ENCODE data around the gene GFOD2. TPM values are rescaled to one million over a fixed set of nuclear protein-coding genes. Genes with fewer than 3 reads are reported as not detected.

Gene GFOD2
- total RNA-seq, 6 experiments from 2014 or later, result 14.4 to 19.4 (median 16.9) TPM

- H3K27ac Mint-ChIP-seq, result no peak overlapping the region
These were observed 70.2 kb downstream of the GFOD2 start for GRCh38 chr16:67648764-67649407.

DNA sequence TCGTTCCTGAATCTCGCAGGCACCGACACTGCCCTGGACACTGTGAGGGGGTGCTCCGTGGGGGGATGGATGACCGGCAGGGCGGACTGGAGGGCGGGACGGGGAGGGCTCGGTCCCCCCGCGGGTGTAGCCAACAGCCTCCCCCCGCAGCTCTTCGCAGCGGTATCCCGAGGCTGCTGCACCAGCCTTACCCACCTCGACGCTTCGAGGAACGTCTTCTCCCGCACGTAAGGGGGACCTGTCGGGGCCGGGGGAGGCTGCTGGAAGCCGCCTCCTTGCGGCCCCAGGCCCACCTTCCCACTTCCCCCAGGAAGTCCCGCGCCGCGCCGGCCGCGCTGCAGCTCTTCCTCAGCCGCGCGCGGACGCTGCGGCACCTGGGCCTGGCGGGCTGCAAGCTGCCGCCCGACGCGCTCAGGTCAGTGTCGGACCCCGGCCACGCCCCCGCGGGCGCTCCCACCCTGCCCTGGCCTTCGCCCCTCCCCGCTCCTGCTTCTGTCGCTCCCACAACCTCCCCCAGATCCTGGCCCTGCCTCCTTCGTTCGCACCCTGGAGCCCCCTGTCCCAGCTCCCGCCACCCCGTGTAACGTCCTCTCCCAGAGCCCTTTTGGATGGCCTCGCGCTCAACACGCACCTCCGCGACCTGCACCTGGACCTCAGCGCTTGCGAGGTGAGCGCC, 70.9 kb downstream of the GFOD2 start:
- no peak overlapping the region for H3K27ac Mint-ChIP-seq
- no peaks in the 10 kb centered on the region for H3K9me3 Mint-ChIP-seq
- DNase-seq, result no peak
- no peaks in the 10 kb centered on the region for H3K4me1 Mint-ChIP-seq (ENCODE audit: low read depth)
- H3K4me3 Mint-ChIP-seq, result no peak overlapping the region
- no peak for TF ChIP-seq CTCF (IDR thresholded peaks at IDR 0.05)
- peaks cover 46% of the 10 kb centered on the region for H3K27me3 Mint-ChIP-seq (ENCODE audit: insufficient read depth)
- H3K36me3 Mint-ChIP-seq (ENCODE audit: low read depth), result no peaks in the 10 kb centered on the region

More at GRCh38 chr16:67648764-67649407, 70.2 kb downstream of the GFOD2 start:
- Mint-ChIP-seq H3K36me3 (ENCODE audit: low read depth) (no peaks in the 10 kb centered on the region), H3K4me1 (ENCODE audit: low read depth) (no peaks in the 10 kb centered on the region), H3K4me3 (no peak overlapping the region), H3K27me3 (ENCODE audit: insufficient read depth) (peaks cover 45% of the 10 kb centered on the region), H3K9me3 (no peaks in the 10 kb centered on the region)
- no peak for DNase-seq
- TF ChIP-seq CTCF (IDR thresholded peaks at IDR 0.05), result no peak

- peaks cover 46% of the 10 kb centered on the region for H3K27me3 Mint-ChIP-seq (ENCODE audit: insufficient read depth)
- no peaks in the 10 kb centered on the region for H3K36me3 Mint-ChIP-seq (ENCODE audit: low read depth)
These were observed 71.4 kb downstream of the GFOD2 start for GRCh38 chr16:67647681-67648080.

DNA sequence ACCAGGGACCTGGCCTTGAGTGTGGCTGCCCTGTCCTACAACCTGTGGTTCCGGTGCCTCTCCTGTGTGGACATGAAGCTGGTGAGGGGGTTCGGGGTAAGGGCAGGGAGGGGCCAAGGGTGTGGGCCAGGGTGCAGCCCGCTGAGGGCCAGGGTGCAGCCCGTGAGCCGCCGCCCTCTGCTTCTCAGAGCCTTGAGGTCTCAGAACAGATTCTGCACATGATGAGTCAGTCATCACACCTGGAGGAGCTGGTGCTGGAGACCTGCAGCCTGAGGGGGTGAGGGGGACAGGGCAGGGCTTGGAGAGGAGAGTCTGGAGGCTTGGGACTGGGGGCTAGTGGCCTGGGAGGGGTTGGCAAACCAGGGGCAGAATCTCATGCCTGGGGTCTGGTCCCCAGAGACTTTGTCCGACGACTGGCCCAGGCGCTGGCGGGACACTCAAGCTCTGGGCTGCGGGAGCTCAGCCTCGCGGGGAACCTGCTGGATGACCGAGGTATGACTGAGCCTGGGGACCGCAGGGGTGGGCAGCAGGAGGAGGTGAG, 71.9 kb downstream of the GFOD2 start:
- Mint-ChIP-seq H3K36me3 (ENCODE audit: low read depth) (no peaks in the 10 kb centered on the region), H3K9me3 (no peaks in the 10 kb centered on the region), H3K4me1 (ENCODE audit: low read depth) (peaks cover 2% of the 10 kb centered on the region; the same call in 1 of the 2 replicates), H3K27ac (no peak overlapping the region), H3K4me3 (no peak overlapping the region), H3K27me3 (ENCODE audit: insufficient read depth) (peaks cover 45% of the 10 kb centered on the region)
- DNase-seq, result no peak
- TF ChIP-seq CTCF (IDR thresholded peaks at IDR 0.05), result no peak

More at GRCh38 chr16:67647681-67648080, 71.4 kb downstream of the GFOD2 start:
- H3K27ac Mint-ChIP-seq, result no peak overlapping the region
- H3K9me3 Mint-ChIP-seq, result no peaks in the 10 kb centered on the region
- no peak for DNase-seq
- H3K4me1 Mint-ChIP-seq (ENCODE audit: low read depth), result no peaks in the 10 kb centered on the region
- TF ChIP-seq CTCF (IDR thresholded peaks at IDR 0.05), result no peak
- no peak overlapping the region for H3K4me3 Mint-ChIP-seq

DNA sequence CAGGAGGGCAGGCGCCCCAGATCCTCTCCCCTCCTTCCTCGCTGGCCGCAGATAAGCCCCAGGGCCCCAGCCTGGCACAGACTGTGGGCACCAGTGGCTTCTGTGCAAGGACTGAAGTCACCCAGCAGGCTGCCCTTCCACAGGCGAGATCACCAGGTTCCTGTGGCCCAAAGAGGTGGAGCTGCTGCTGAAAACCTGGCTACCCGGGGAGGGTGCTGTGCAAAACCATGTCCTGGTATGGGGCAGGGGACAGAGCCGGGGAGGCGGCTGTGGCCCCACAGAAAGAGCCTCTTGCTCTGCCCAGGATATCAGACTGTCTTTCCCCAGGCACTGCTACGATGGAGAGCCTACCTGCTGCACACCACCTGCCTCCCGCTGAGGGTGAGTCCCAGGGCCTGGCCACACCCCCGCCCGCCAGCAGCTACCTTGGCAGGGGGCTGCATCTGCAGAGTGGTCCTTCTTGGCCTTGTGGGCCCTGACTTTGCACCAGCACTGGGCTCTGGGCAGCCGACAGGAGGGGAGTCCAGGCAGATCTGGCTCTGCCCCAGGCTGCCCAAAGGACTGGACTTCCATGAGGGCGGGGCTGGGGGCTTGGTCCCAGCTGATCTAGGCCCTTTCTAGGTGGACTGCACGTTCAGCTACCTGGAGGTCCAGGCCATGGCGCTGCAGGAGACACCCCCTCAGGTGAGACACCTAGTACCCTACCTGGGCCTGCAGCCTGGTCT, 73.6 kb downstream of the GFOD2 start:
- Mint-ChIP-seq H3K4me1 (ENCODE audit: low read depth) (peaks cover 5% of the 10 kb centered on the region; the same call in 1 of the 2 replicates), H3K27ac (no peak overlapping the region), H3K27me3 (ENCODE audit: insufficient read depth) (peaks cover 39% of the 10 kb centered on the region), H3K4me3 (no peak overlapping the region), H3K9me3 (no peaks in the 10 kb centered on the region), H3K36me3 (ENCODE audit: low read depth) (no peaks in the 10 kb centered on the region)
- DNase-seq, result no peak
- no peak for TF ChIP-seq CTCF (IDR thresholded peaks at IDR 0.05)

Data from HFFc6 (cell line).